Hepatocyte (in vitro differentiated cells): ENCODE measurements around the gene EYS. TPM values are rescaled to one million over a fixed set of nuclear protein-coding genes. Genes with fewer than 3 reads are reported as not detected.

ENCODE experiments used
- DNase-seq: peaks from one replicate; pipeline ENCODE4 v3.0.0-alpha.2; 2016; ENCODE audit warnings: low spot score
- H2AFZ ChIP-seq: fragments of 200-600 bp; sonication (generic); 2 replicates; pipeline ENCODE4 v1.6.0; 2016; ENCODE audit warnings: antibody characterized with exemption, mild to moderate bottlenecking
- H3K27ac ChIP-seq: fragments of 200-600 bp; sonication (generic); 2 replicates; pipeline ENCODE4 v1.5.1; 2016; ENCODE audit warnings: mild to moderate bottlenecking
- H3K27me3 ChIP-seq: fragments of 200-600 bp; sonication (generic); 2 replicates; pipeline ENCODE4 v1.6.1; 2016
- H3K36me3 ChIP-seq: fragments of 200-600 bp; sonication (generic); replicated peaks from 2 replicates; pipeline ENCODE4 v1.5.1; 2016; ENCODE audit warnings: low read depth; ENCODE audit not compliant: insufficient read depth
- H3K4me1 ChIP-seq: fragments of 200-600 bp; sonication (generic); 2 replicates; pipeline ENCODE4 v1.5.1; 2016; ENCODE audit warnings: mild to moderate bottlenecking, moderate library complexity; ENCODE audit not compliant: insufficient read depth
- H3K4me2 ChIP-seq: fragments of 200-600 bp; sonication (generic); 2 replicates; pipeline ENCODE4 v1.6.0; 2016
- H3K4me3 ChIP-seq: fragments of 200-600 bp; sonication (generic); 2 replicates; pipeline ENCODE4 v1.5.1; 2016; ENCODE audit warnings: mild to moderate bottlenecking
- H3K79me2 ChIP-seq: fragments of 200-600 bp; sonication (generic); 2 replicates; pipeline ENCODE4 v1.6.0; 2017; ENCODE audit warnings: mild to moderate bottlenecking
- H3K9me2 ChIP-seq: fragments of 200-600 bp; sonication (generic); replicated peaks from 2 replicates; pipeline ENCODE4 v1.6.0; 2017; ENCODE audit warnings: mild to moderate bottlenecking; ENCODE audit not compliant: insufficient read depth
- H3K9me3 ChIP-seq: fragments of 200-600 bp; sonication (generic); 2 replicates; pipeline ENCODE4 v1.5.1; 2016; ENCODE audit warnings: low read depth, mild to moderate bottlenecking
- H4K20me1 ChIP-seq: fragments of 200-600 bp; sonication (generic); 2 replicates; pipeline ENCODE4 v1.6.0; 2016; ENCODE audit warnings: mild to moderate bottlenecking; ENCODE audit not compliant: insufficient read depth, poor library complexity, severe bottlenecking
- CTCF ChIP-seq: fragments of 200-600 bp; sonication (generic); IDR thresholded peaks from 2 replicates; pipeline ENCODE4 v1.5.1; 2016; ENCODE audit warnings: antibody characterized with exemption, mild to moderate bottlenecking; ENCODE audit not compliant: poor library complexity
- EZH2 ChIP-seq: fragments of 200-600 bp; sonication (generic); IDR thresholded peaks from 2 replicates; pipeline ENCODE4 v1.6.1; 2016; ENCODE audit warnings: antibody characterized with exemption, mild to moderate bottlenecking, borderline replicate concordance
- EZH2phosphoT487 ChIP-seq: fragments of 200-600 bp; sonication (generic); IDR thresholded peaks from one replicate; pipeline ENCODE4 v1.6.1; 2018; ENCODE audit warnings: antibody characterized with exemption, mild to moderate bottlenecking, low read depth, moderate library complexity; ENCODE audit not compliant: unreplicated experiment, severe bottlenecking
- WGBS: methylation state at CpG from one replicate; pipeline ENCODE4 v1.1.6; 2016; ENCODE audit warnings: low lambda C conversion rate; ENCODE audit errors: missing lambda C conversion rate; 5-methylcytosine and 5-hydroxymethylcytosine counted together
- polyA plus RNA-seq: library from polyadenylated mRNA; unstranded; fragments of >200 nt; fragmentation: Nextera tagmentation; extraction: Ambion mirVana; gene quantifications from 2 replicates; pipeline ENCODE4 v1.2.1, GENCODE V29; 2016
- total RNA-seq: library from RNA; depleted of rRNA; stranded (reverse); fragments of >200 nt; gene quantifications from 2 replicates; pipeline ENCODE4 v1.2.3, GENCODE V29; 2014

Gene EYS
- total and polyA plus RNA-seq, 2 experiments from 2014 or later, result 0.57 to 0.68 TPM

GRCh38 chr6:64238071-64238470 lies 1469.0 kb downstream of the EYS start:
- no peaks in the 10 kb centered on the region for H3K36me3 ChIP-seq
- no peaks in the 10 kb centered on the region for H3K9me3 ChIP-seq
- no peak overlapping the region for H2AFZ ChIP-seq
- WGBS, result 93% methylated on average over 3 of the region's 3 CpGs
- H3K27ac ChIP-seq, result no peak overlapping the region
- no peaks in the 10 kb centered on the region for H3K9me2 ChIP-seq
- TF ChIP-seq CTCF, result no peak
- TF ChIP-seq EZH2phosphoT487, result no peak
- no peak for TF ChIP-seq EZH2
- no peaks in the 10 kb centered on the region for H4K20me1 ChIP-seq
- no peaks in the 10 kb centered on the region for H3K79me2 ChIP-seq
- no peak overlapping the region for H3K4me2 ChIP-seq
- H3K4me3 ChIP-seq, result no peak overlapping the region
- no peaks in the 10 kb centered on the region for H3K27me3 ChIP-seq
- H3K4me1 ChIP-seq, result no peaks in the 10 kb centered on the region
- DNase-seq, result no peak

- Histone ChIP-seq H3K27me3 (no peaks in the 10 kb centered on the region), H3K9me3 (no peaks in the 10 kb centered on the region), H3K4me3 (no peak overlapping the region), H3K4me2 (no peak overlapping the region), H2AFZ (no peak overlapping the region), H3K9me2 (no peaks in the 10 kb centered on the region), H3K4me1 (no peaks in the 10 kb centered on the region), H4K20me1 (no peaks in the 10 kb centered on the region), H3K36me3 (no peaks in the 10 kb centered on the region), H3K79me2 (no peaks in the 10 kb centered on the region), H3K27ac (no peak overlapping the region)
- TF ChIP-seq EZH2, result no peak
- no peak for TF ChIP-seq CTCF
- TF ChIP-seq EZH2phosphoT487, result no peak
- WGBS, result 69% methylated on average over 3 of the region's 3 CpGs
- no peak for DNase-seq
These were observed 1473.3 kb downstream of the EYS start for GRCh38 chr6:64233746-64234145.

- Histone ChIP-seq H3K79me2 (no peaks in the 10 kb centered on the region), H3K4me1 (no peaks in the 10 kb centered on the region), H2AFZ (no peak overlapping the region), H3K9me2 (no peaks in the 10 kb centered on the region), H3K27ac (no peak overlapping the region), H3K27me3 (no peaks in the 10 kb centered on the region), H3K36me3 (no peaks in the 10 kb centered on the region), H3K9me3 (no peaks in the 10 kb centered on the region), H3K4me2 (no peak overlapping the region), H3K4me3 (no peak overlapping the region), H4K20me1 (no peaks in the 10 kb centered on the region)
- TF ChIP-seq CTCF, result no peak
- no peak for TF ChIP-seq EZH2phosphoT487
- TF ChIP-seq EZH2, result no peak
- no peak for DNase-seq
- WGBS, result 68% methylated on average over 4 of the region's 4 CpGs
These were observed 1475.1 kb downstream of the EYS start for GRCh38 chr6:64231928-64232327.

- H3K4me3 ChIP-seq, result no peak overlapping the region
- no peak overlapping the region for H3K27ac ChIP-seq
- no peaks in the 10 kb centered on the region for H3K4me1 ChIP-seq
- no peaks in the 10 kb centered on the region for H3K9me2 ChIP-seq
- no peaks in the 10 kb centered on the region for H4K20me1 ChIP-seq
- H3K9me3 ChIP-seq, result no peaks in the 10 kb centered on the region
- H2AFZ ChIP-seq, result no peak overlapping the region
- no peaks in the 10 kb centered on the region for H3K36me3 ChIP-seq
- TF ChIP-seq EZH2 (no peak), CTCF (no peak), EZH2phosphoT487 (no peak)
- H3K27me3 ChIP-seq, result no peaks in the 10 kb centered on the region
- no peak overlapping the region for H3K4me2 ChIP-seq
- 95% methylated on average over 1 of the region's 1 CpG for WGBS
- H3K79me2 ChIP-seq, result no peaks in the 10 kb centered on the region
- no peak for DNase-seq
These were observed 1476.5 kb downstream of the EYS start for GRCh38 chr6:64230530-64230929.
